ENCODE data around the gene BLNK. TPM values are rescaled to one million over a fixed set of nuclear protein-coding genes. Genes with fewer than 3 reads are reported as not detected.
"Not testable (repeated sequence)": the region's sequence is repeated elsewhere in the genome, so short reads cannot be mapped to it uniquely, and the experiment has no call there.

The BLNK gene
- total RNA-seq, result not detected in 2 replicates

- intact Hi-C loops (cut with micrococcal nuclease), result no loop called here
- Mint-ChIP-seq H3K4me1 (ENCODE audit: low read depth) (no peaks in the 10 kb centered on the region), H3K36me3 (ENCODE audit: low read depth) (no peaks in the 10 kb centered on the region), H3K27me3 (ENCODE audit: low read depth) (peaks cover 14% of the 10 kb centered on the region), H3K4me3 (ENCODE audit: low read depth) (no peak within 1 kb of the TSS), H3K27ac (no peak within 1 kb of the TSS), H3K9me3 (no peaks in the 10 kb centered on the region)
- no peak for DNase-seq (ENCODE audit: low spot score)
These were observed at the start of gene BLNK for GRCh38 chr10:96271016-96271815. Gene BLNK, minus strand, starts transcription at chr10:96271569. Its CDS starts 171 bp downstream, at chr10:96271398.

- peaks cover 22% of the 10 kb centered on the region for H3K27me3 Mint-ChIP-seq (ENCODE audit: low read depth)
- no peaks in the 10 kb centered on the region for H3K4me1 Mint-ChIP-seq (ENCODE audit: low read depth)
- H3K9me3 Mint-ChIP-seq, result no peaks in the 10 kb centered on the region
- no peak for DNase-seq (ENCODE audit: low spot score)
- intact Hi-C loops (cut with micrococcal nuclease), result no loop called here
- no peak overlapping the region for H3K27ac Mint-ChIP-seq
- H3K36me3 Mint-ChIP-seq (ENCODE audit: low read depth), result no peaks in the 10 kb centered on the region
- no peak overlapping the region for H3K4me3 Mint-ChIP-seq (ENCODE audit: low read depth)
These were observed 48.5 kb upstream of the BLNK start for GRCh38 chr10:96319754-96320474.

GRCh38 chr10:96317067-96317833 lies 45.9 kb upstream of the BLNK start:
- Mint-ChIP-seq H3K9me3 (no peaks in the 10 kb centered on the region), H3K4me1 (ENCODE audit: low read depth) (no peaks in the 10 kb centered on the region), H3K4me3 (ENCODE audit: low read depth) (no peak overlapping the region), H3K27ac (no peak overlapping the region), H3K27me3 (ENCODE audit: low read depth) (peaks cover 14% of the 10 kb centered on the region), H3K36me3 (ENCODE audit: low read depth) (no peaks in the 10 kb centered on the region)
- DNase-seq (ENCODE audit: low spot score), result no peak
- intact Hi-C loops (cut with micrococcal nuclease), result no loop called here

- H3K27me3 Mint-ChIP-seq (ENCODE audit: low read depth), result peaks cover 21% of the 10 kb centered on the region
- no peak overlapping the region for H3K4me3 Mint-ChIP-seq (ENCODE audit: low read depth)
- H3K9me3 Mint-ChIP-seq, result no peaks in the 10 kb centered on the region
- H3K27ac Mint-ChIP-seq, result no peak overlapping the region
- intact Hi-C loops (cut with micrococcal nuclease), result no loop called here
- H3K4me1 Mint-ChIP-seq (ENCODE audit: low read depth), result no peaks in the 10 kb centered on the region
- no peaks in the 10 kb centered on the region for H3K36me3 Mint-ChIP-seq (ENCODE audit: low read depth)
- DNase-seq (ENCODE audit: low spot score), result no peak
These were observed 42.0 kb upstream of the BLNK start for GRCh38 chr10:96313344-96313743.

- Mint-ChIP-seq H3K9me3 (no peaks in the 10 kb centered on the region), H3K4me1 (ENCODE audit: low read depth) (peaks cover 4% of the 10 kb centered on the region), H3K4me3 (ENCODE audit: low read depth) (no peak overlapping the region), H3K27me3 (ENCODE audit: low read depth) (peaks cover 26% of the 10 kb centered on the region), H3K36me3 (ENCODE audit: low read depth) (no peaks in the 10 kb centered on the region), H3K27ac (no peak overlapping the region)
- DNase-seq (ENCODE audit: low spot score), result no peak
- intact Hi-C loops (cut with micrococcal nuclease), result no loop called here
These were observed 39.9 kb upstream of the BLNK start for GRCh38 chr10:96311180-96311715.

GRCh38 chr10:96310321-96310669 lies 38.9 kb upstream of the BLNK start:
- Mint-ChIP-seq H3K9me3 (no peaks in the 10 kb centered on the region), H3K4me3 (ENCODE audit: low read depth) (no peak overlapping the region), H3K27ac (no peak overlapping the region), H3K36me3 (ENCODE audit: low read depth) (no peaks in the 10 kb centered on the region), H3K4me1 (ENCODE audit: low read depth) (peaks cover 5% of the 10 kb centered on the region), H3K27me3 (ENCODE audit: low read depth) (peaks cover 25% of the 10 kb centered on the region)
- intact Hi-C loops (cut with micrococcal nuclease), result no loop called here
- no peak for DNase-seq (ENCODE audit: low spot score)

GRCh38 chr10:96309628-96310320 lies 38.4 kb upstream of the BLNK start:
- Mint-ChIP-seq H3K27ac (no peak overlapping the region), H3K36me3 (ENCODE audit: low read depth) (no peaks in the 10 kb centered on the region), H3K4me3 (ENCODE audit: low read depth) (no peak overlapping the region), H3K4me1 (ENCODE audit: low read depth) (peaks cover 5% of the 10 kb centered on the region), H3K9me3 (no peaks in the 10 kb centered on the region), H3K27me3 (ENCODE audit: low read depth) (peaks cover 28% of the 10 kb centered on the region)
- DNase-seq (ENCODE audit: low spot score), result no peak
- intact Hi-C loops (cut with micrococcal nuclease), result no loop called here

- H3K27me3 Mint-ChIP-seq (ENCODE audit: low read depth), result peaks cover 38% of the 10 kb centered on the region
- H3K4me3 Mint-ChIP-seq (ENCODE audit: low read depth); H3K27ac Mint-ChIP-seq; H3K4me1 Mint-ChIP-seq (ENCODE audit: low read depth); intact Hi-C loops (cut with micrococcal nuclease); DNase-seq (ENCODE audit: low spot score); H3K36me3 Mint-ChIP-seq (ENCODE audit: low read depth); H3K9me3 Mint-ChIP-seq: not testable (repeated sequence)
These were observed 37.5 kb upstream of the BLNK start for GRCh38 chr10:96308854-96309253.

- Mint-ChIP-seq H3K4me1 (ENCODE audit: low read depth) (peaks cover 7% of the 10 kb centered on the region), H3K36me3 (ENCODE audit: low read depth) (no peaks in the 10 kb centered on the region), H3K9me3 (no peaks in the 10 kb centered on the region), H3K27ac (no peak overlapping the region), H3K4me3 (ENCODE audit: low read depth) (no peak overlapping the region), H3K27me3 (ENCODE audit: low read depth) (peaks cover 38% of the 10 kb centered on the region)
- intact Hi-C loops (cut with micrococcal nuclease), result no loop called here
- DNase-seq (ENCODE audit: low spot score), result no peak
These were observed 35.1 kb upstream of the BLNK start for GRCh38 chr10:96306516-96306915.

- Mint-ChIP-seq H3K4me1 (ENCODE audit: low read depth) (peaks cover 8% of the 10 kb centered on the region), H3K4me3 (ENCODE audit: low read depth) (no peak overlapping the region), H3K9me3 (no peaks in the 10 kb centered on the region), H3K27me3 (ENCODE audit: low read depth) (peaks cover 35% of the 10 kb centered on the region), H3K27ac (no peak overlapping the region), H3K36me3 (ENCODE audit: low read depth) (no peaks in the 10 kb centered on the region)
- DNase-seq (ENCODE audit: low spot score), result no peak
- intact Hi-C loops (cut with micrococcal nuclease), result no loop called here
These were observed 33.6 kb upstream of the BLNK start for GRCh38 chr10:96305019-96305418.

- no peak within 1 kb of the TSS for H3K27ac Mint-ChIP-seq
- no peaks in the 10 kb centered on the region for H3K36me3 Mint-ChIP-seq (ENCODE audit: low read depth)
- intact Hi-C loops (cut with micrococcal nuclease), result no loop called here
- no peak for DNase-seq (ENCODE audit: low spot score)
- H3K27me3 Mint-ChIP-seq (ENCODE audit: low read depth), result peaks cover 34% of the 10 kb centered on the region
- peaks cover 15% of the 10 kb centered on the region for H3K4me1 Mint-ChIP-seq (ENCODE audit: low read depth)
- no peaks in the 10 kb centered on the region for H3K9me3 Mint-ChIP-seq
- no peak within 1 kb of the TSS for H3K4me3 Mint-ChIP-seq (ENCODE audit: low read depth)
These were observed 32.9 kb upstream of the BLNK start, which contains the start of gene DNTT for GRCh38 chr10:96304230-96304629. Gene DNTT, plus strand, starts transcription at chr10:96304434. Its CDS starts 64 bp downstream, at chr10:96304498.

GRCh38 chr10:96301616-96302015 lies 30.2 kb upstream of the BLNK start:
- no peak overlapping the region for H3K4me3 Mint-ChIP-seq (ENCODE audit: low read depth)
- intact Hi-C loops (cut with micrococcal nuclease), result no loop called here
- peaks cover 23% of the 10 kb centered on the region for H3K27me3 Mint-ChIP-seq (ENCODE audit: low read depth)
- H3K9me3 Mint-ChIP-seq, result no peaks in the 10 kb centered on the region
- no peak overlapping the region for H3K27ac Mint-ChIP-seq
- H3K4me1 Mint-ChIP-seq (ENCODE audit: low read depth), result peaks cover 16% of the 10 kb centered on the region
- no peak for DNase-seq (ENCODE audit: low spot score)
- H3K36me3 Mint-ChIP-seq (ENCODE audit: low read depth), result no peaks in the 10 kb centered on the region

Data from activated T-helper 2 cell treated with anti-CD3 and anti-CD28 coated beads, Interferon-gamma antibody, Interleukin-2, Interleukin-4, amounts not matched to agents 10 μg/mL and 5 μg/mL and 100 μg/mL, durations not matched to agents 14 hours and 24 hours and 36 hours (primary cell).